WTC11 (cell line): ENCODE data around the gene VEGFB.
"Not testable (repeated sequence)": the region's sequence is repeated elsewhere in the genome, so short reads cannot be mapped to it uniquely, and the experiment has no call there.

ENCODE experiments used
- ESRRA ChIP-seq: sonication (generic); formaldehyde crosslinking; IDR thresholded peaks from 2 replicates; pipeline ENCODE4 v1.8.1; 2022; ENCODE audit warnings: mild to moderate bottlenecking, missing genetic modification reagents, borderline replicate concordance
- JUN ChIP-seq: sonication (generic); formaldehyde crosslinking; IDR thresholded peaks from 2 replicates; pipeline ENCODE4 v1.8.0; 2023; ENCODE audit warnings: mild to moderate bottlenecking, missing genetic modification reagents
- SP1 ChIP-seq: sonication (generic); formaldehyde crosslinking; conservative IDR thresholded peaks from 2 replicates; pipeline ENCODE4 v1.8.1; 2022; ENCODE audit warnings: missing genetic modification reagents
- TF ChIP-seq, protein P1 (sequence below): fragments of 200-600 bp; IDR thresholded peaks from 2 replicates; pipeline ENCODE4 v1.8.0; 2022; ENCODE audit warnings: antibody characterized with exemption
- TF ChIP-seq, protein P2 (sequence below): sonication (generic); formaldehyde crosslinking; IDR thresholded peaks from 2 replicates; pipeline ENCODE4 v1.8.1; 2023; ENCODE audit warnings: mild to moderate bottlenecking, missing genetic modification reagents, moderate library complexity
- TF ChIP-seq, protein P3 (sequence below): sonication (generic); formaldehyde crosslinking; IDR thresholded peaks from 2 replicates; pipeline ENCODE4 v1.8.0; 2022; ENCODE audit warnings: mild to moderate bottlenecking, missing genetic modification reagents
- TF ChIP-seq, protein P4 (sequence below): sonication (generic); formaldehyde crosslinking; IDR thresholded peaks from 2 replicates; pipeline ENCODE4 v1.8.1; 2023; ENCODE audit warnings: mild to moderate bottlenecking, missing genetic modification reagents, borderline replicate concordance
- TF ChIP-seq, protein P5 (sequence below): sonication (generic); formaldehyde crosslinking; conservative IDR thresholded peaks from 2 replicates; pipeline ENCODE4 v1.8.1; 2022; ENCODE audit warnings: mild to moderate bottlenecking, missing genetic modification reagents

DNA sequence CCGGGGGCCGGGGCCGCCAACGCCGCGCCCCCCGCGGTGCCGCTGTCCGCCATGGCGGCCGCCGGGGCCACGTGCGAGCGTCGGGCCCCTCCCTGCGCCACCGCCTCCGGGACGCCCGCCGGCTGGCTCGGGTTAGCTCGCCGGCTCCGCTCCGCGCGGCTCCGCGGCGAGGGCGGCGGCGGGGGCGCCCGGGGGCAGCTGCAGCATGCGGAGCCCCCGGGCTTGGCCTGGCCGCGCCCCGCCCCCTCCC, 12.2 kb downstream of the VEGFB start:
- TF ChIP-seq, protein P1, sequence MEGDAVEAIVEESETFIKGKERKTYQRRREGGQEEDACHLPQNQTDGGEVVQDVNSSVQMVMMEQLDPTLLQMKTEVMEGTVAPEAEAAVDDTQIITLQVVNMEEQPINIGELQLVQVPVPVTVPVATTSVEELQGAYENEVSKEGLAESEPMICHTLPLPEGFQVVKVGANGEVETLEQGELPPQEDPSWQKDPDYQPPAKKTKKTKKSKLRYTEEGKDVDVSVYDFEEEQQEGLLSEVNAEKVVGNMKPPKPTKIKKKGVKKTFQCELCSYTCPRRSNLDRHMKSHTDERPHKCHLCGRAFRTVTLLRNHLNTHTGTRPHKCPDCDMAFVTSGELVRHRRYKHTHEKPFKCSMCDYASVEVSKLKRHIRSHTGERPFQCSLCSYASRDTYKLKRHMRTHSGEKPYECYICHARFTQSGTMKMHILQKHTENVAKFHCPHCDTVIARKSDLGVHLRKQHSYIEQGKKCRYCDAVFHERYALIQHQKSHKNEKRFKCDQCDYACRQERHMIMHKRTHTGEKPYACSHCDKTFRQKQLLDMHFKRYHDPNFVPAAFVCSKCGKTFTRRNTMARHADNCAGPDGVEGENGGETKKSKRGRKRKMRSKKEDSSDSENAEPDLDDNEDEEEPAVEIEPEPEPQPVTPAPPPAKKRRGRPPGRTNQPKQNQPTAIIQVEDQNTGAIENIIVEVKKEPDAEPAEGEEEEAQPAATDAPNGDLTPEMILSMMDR, result not testable (repeated sequence)
- TF ChIP-seq, protein P2, sequence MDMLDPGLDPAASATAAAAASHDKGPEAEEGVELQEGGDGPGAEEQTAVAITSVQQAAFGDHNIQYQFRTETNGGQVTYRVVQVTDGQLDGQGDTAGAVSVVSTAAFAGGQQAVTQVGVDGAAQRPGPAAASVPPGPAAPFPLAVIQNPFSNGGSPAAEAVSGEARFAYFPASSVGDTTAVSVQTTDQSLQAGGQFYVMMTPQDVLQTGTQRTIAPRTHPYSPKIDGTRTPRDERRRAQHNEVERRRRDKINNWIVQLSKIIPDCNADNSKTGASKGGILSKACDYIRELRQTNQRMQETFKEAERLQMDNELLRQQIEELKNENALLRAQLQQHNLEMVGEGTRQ (CRISPR knock-in tag), result peak; percentile 35; the same call in 1 of the 2 replicates
- TF ChIP-seq SP1, ESRRA, JUN: not testable (repeated sequence)
- TF ChIP-seq, protein P3, sequence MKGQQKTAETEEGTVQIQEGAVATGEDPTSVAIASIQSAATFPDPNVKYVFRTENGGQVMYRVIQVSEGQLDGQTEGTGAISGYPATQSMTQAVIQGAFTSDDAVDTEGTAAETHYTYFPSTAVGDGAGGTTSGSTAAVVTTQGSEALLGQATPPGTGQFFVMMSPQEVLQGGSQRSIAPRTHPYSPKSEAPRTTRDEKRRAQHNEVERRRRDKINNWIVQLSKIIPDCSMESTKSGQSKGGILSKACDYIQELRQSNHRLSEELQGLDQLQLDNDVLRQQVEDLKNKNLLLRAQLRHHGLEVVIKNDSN, result not testable (repeated sequence)
- TF ChIP-seq, protein P4, sequence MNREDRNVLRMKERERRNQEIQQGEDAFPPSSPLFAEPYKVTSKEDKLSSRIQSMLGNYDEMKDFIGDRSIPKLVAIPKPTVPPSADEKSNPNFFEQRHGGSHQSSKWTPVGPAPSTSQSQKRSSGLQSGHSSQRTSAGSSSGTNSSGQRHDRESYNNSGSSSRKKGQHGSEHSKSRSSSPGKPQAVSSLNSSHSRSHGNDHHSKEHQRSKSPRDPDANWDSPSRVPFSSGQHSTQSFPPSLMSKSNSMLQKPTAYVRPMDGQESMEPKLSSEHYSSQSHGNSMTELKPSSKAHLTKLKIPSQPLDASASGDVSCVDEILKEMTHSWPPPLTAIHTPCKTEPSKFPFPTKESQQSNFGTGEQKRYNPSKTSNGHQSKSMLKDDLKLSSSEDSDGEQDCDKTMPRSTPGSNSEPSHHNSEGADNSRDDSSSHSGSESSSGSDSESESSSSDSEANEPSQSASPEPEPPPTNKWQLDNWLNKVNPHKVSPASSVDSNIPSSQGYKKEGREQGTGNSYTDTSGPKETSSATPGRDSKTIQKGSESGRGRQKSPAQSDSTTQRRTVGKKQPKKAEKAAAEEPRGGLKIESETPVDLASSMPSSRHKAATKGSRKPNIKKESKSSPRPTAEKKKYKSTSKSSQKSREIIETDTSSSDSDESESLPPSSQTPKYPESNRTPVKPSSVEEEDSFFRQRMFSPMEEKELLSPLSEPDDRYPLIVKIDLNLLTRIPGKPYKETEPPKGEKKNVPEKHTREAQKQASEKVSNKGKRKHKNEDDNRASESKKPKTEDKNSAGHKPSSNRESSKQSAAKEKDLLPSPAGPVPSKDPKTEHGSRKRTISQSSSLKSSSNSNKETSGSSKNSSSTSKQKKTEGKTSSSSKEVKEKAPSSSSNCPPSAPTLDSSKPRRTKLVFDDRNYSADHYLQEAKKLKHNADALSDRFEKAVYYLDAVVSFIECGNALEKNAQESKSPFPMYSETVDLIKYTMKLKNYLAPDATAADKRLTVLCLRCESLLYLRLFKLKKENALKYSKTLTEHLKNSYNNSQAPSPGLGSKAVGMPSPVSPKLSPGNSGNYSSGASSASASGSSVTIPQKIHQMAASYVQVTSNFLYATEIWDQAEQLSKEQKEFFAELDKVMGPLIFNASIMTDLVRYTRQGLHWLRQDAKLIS, result not testable (repeated sequence)
- TF ChIP-seq, protein P5, sequence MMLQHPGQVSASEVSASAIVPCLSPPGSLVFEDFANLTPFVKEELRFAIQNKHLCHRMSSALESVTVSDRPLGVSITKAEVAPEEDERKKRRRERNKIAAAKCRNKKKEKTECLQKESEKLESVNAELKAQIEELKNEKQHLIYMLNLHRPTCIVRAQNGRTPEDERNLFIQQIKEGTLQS (CRISPR knock-in tag), result not testable (repeated sequence)
